ENCODE results near the gene VWF.
"Not testable (repeated sequence)": the region's sequence is repeated elsewhere in the genome, so short reads cannot be mapped to it uniquely, and the experiment has no call there.

VWF gene

GRCh38 chr12:6124411-6125309, at the start of gene VWF:
Gene VWF, minus strand, starts transcription at chr12:6124670. Its CDS starts 1,474 bp downstream, at chr12:6123196.
- no peak for DNase-seq (ENCODE audit: low spot score)

- no peak for DNase-seq (ENCODE audit: low spot score)
Measured at GRCh38 chr12:6172862-6173261, 48.4 kb upstream of the VWF start.

- no peak for DNase-seq (ENCODE audit: low spot score)
Measured at GRCh38 chr12:6172086-6172485, 47.6 kb upstream of the VWF start.

GRCh38 chr12:6171409-6172015, 47.0 kb upstream of the VWF start:
- no peak for DNase-seq (ENCODE audit: low spot score)

- DNase-seq (ENCODE audit: low spot score), result no peak
Measured at GRCh38 chr12:6167327-6168280, 43.1 kb upstream of the VWF start.

GRCh38 chr12:6166808-6167207, 42.3 kb upstream of the VWF start:
- DNase-seq (ENCODE audit: low spot score), result no peak

GRCh38 chr12:6165395-6165794, 40.9 kb upstream of the VWF start:
- DNase-seq (ENCODE audit: low spot score), result no peak

- no peak for DNase-seq (ENCODE audit: low spot score)
Measured at GRCh38 chr12:6163416-6164060, 39.1 kb upstream of the VWF start.

GRCh38 chr12:6161124-6161882, 36.8 kb upstream of the VWF start:
- DNase-seq (ENCODE audit: low spot score), result no peak

GRCh38 chr12:6160049-6160649, 35.7 kb upstream of the VWF start:
- not testable (repeated sequence) for DNase-seq (ENCODE audit: low spot score)

GRCh38 chr12:6159166-6160011, 34.9 kb upstream of the VWF start:
- DNase-seq (ENCODE audit: low spot score), result not testable (repeated sequence)

GRCh38 chr12:6158749-6159148, 34.3 kb upstream of the VWF start:
- DNase-seq (ENCODE audit: low spot score), result no peak

GRCh38 chr12:6158255-6158654, 33.8 kb upstream of the VWF start:
- DNase-seq (ENCODE audit: low spot score), result no peak

GRCh38 chr12:6157482-6157881, 33.0 kb upstream of the VWF start:
- no peak for DNase-seq (ENCODE audit: low spot score)

GRCh38 chr12:6154730-6155459, 30.4 kb upstream of the VWF start:
- no peak for DNase-seq (ENCODE audit: low spot score)

GRCh38 chr12:6148722-6149121, 24.3 kb upstream of the VWF start:
- not testable (repeated sequence) for DNase-seq (ENCODE audit: low spot score)

- no peak for DNase-seq (ENCODE audit: low spot score)
Measured at GRCh38 chr12:6148061-6148460, 23.6 kb upstream of the VWF start.

- no peak for DNase-seq (ENCODE audit: low spot score)
Measured at GRCh38 chr12:6146951-6147350, 22.5 kb upstream of the VWF start.

GRCh38 chr12:6146509-6146908, 22.0 kb upstream of the VWF start:
- DNase-seq (ENCODE audit: low spot score), result no peak

Data from left forelimb (tissue), 1 donor.